NOMO-1 treated with dmso at 0.1 percent for 144 hours (cell line): ENCODE data around the gene SEMA5A.

Source experiments
- DNase-seq: peaks from one replicate; lab custom pipeline; 2025; ENCODE audit not compliant: unreplicated experiment; lab: John Stamatoyannopoulos, UW

Gene SEMA5A

DNA sequence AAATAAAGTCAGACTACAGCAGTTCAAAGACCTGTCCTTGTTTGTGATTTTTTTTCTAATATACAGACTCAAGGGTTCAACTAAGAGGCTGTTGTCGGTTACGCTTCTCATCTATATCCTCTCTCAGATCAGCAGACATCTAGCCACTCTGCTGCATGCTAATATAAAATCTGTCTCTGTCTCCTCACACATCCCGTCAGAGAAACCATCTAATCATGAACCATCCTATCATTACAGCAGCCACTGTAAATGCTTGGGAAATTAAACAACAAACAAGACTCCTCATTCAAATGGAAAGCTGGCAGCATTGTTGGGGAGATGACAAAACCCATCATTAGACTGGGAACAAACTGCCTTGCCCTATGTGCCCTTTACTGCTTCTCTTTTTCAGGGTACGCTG is 94.8 kb downstream of the SEMA5A start:
- no peak for DNase-seq

DNA sequence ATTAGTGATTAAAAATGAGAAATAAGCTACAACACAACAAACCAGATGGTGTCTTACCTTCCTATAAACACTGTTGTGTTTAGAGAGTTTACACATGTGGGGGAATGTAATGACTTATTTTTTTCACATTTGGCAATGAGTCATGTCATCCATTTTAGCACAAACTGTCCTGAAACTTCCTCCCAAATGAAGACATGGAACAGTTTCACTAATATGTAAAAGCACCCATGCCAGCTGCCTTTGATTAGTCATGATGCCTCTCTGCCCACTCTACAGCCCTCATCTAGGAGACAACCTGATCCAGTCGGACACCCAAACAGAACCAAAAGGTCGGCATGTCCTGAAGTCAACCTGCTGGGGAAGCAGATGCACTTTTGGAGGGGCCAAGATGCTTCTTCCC is 98.2 kb downstream of the SEMA5A start:
- DNase-seq: no peak

DNA sequence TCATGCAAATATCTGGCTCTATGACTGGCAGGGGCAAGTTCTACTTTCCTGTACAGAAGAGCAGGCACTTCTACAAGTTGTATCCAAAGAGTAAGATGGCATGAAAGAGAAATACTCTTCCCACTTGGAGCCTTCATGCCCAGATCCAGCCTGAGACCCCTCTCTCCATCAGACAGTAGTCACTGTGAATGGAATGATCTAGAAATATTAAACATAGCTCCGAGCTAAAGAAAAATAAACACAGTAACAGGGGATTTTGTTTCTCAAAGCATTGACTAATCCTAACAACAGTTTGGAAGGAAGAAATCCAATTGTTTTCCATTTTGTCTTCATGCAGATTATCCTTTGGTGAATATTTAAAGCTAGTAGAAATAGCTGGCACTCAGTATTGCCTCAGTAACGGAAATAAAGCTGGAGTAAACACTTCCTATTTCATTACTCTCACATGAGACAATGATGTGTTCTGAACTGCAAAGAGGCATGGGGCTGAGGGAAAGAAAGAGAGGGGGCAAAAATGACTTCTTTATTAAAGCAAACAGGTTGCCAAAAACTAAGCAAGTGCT is 100.0 kb downstream of the SEMA5A start:
- DNase-seq: no peak

DNA sequence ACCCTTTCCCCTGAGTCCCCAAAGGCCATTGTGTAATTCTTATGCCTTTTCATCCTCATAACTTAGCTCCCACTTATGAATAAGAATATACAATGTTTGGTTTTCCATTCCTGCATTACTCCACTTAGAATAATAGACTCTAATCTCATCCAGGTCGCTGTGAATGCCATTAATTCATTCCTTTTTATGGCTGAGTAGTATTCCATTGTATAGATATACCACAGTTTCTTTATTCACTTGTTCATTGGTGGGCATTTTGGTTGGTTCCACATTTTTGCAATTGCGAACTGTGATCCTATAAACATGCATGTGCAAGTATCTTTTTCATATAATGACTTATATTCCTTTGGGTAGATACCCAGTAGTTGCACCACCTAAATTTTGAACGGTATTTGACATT is 101.5 kb downstream of the SEMA5A start:
- no peak for DNase-seq

DNA sequence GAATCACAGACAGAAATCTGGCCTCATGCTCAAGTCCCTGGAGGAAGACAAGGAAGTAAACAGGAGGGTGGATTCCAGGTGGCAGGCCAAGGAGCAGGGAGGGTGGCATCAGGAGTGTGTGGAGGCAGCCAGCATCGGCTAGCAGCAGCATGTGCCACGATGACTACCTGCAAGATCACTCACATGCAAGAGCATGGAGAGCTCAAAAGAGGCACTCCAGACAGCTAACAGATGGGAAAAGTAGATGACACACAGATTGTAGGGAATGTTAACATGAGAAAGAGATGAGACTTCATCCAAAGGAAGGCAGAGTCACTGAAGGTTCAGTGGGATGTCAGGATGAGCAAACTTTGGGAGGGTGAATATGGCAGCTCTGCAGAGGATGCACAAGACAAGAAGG is 104.3 kb downstream of the SEMA5A start:
- no peak for DNase-seq

DNA sequence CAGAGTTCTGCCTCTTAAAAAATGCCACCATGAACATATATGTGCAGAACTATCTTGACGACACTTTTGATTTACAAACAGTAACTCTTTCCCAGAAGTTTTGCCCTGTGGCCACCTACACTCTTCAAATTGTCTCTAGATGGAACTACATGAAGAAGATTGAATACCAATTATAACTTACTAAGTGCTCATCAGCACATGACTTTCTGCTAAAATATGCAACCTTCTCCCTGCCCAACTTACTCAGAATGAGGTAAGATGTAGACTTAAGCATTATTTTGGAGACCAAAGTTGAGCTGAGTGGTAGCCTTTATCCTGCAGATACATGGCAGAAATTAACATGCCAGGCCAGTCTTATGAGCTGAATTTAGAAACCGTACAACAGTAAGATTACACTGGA is 105.4 kb downstream of the SEMA5A start:
- no peak for DNase-seq

DNA sequence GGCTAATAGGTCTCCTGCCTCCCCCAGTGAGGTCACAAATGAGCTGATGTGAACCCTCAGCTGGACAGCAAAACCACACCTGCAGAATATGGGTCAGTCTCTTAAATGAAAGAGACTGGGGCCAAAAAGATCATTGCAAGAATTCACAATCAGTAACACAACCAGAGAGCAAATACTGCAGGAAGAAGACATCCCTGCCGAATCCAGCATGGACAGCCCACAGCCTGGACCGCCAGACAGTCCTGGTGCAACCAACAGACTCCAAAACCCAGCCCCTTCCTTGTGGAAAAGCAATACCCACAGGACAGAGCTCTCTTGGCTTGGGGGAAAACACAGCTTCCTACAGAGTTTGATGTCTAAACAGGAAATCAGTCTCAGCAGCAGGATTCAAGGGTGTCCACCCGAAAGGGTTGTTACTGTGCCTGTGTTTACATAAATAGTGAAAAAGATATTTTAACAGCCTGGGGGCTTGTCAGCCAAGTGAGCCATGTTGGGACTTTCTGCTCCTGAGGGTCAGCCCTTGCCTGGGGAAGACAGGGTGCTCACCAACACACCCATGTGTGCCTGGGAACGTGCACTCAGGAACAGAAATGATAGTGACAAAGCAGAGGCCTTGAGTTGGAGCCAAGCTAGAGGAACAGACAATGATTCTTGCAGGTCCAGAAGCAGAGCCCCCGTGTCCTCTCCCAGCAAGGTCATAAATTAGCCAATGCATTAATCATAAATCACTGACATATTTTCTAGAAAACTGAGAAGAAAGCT is 106.2 kb downstream of the SEMA5A start:
- DNase-seq: no peak

DNA sequence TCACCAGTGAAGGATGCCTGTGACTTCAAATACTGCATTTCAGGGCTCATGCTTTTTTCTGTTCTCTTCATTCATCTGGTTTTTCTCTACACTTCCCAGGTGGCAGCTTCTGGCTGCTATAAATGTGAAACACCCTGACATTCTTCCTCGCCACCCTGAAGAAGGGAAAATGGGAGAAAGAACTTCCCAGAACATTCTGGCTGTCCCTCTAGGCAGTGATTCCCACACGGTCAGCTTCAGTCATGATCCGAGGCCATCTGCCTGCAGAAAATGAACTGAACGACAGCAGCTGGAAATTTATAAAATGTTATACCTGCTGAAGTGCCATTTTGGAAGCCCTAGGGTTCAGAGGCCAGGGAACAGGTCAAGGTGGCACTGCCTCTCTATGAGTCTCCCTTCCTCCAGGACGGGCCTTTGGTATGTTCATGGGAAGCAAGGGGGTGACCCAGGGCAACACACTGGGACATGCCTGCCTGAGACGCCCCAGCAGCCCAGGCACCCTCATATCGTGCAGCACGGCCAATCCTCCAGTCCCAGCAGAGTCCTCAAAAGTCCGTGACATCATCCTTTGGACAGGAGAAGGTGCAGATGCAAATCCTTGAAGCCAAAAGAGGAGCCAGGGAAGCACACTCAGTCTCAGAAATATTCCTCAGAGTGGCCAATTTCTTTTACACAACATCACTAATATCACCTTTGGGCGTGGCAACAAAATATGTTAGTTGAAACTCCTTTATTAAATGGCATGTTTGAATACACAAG is 107.1 kb downstream of the SEMA5A start:
- DNase-seq: no peak

DNA sequence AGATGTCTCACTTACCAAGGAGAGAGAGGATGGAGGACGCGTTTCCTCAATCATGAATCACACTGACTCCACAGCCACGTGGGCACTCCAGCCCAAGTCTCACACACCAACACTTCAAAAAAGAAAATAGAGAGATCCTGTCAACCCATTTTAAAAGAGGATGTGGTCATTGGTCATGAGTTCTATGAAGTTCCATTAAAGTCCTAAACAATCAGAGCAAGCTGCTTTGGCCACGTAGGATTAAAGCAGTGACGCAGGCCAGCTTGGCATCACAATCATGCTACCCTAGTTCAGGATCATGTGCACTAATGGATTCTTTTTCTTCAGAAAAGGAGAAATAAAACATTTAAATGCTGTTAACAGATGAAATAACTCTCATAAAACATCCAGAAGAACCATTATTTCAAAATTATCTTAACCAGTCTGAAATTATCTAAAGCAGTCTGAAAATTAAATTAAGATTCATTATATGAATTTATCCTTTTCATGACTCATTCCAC is 108.1 kb downstream of the SEMA5A start:
- DNase-seq: no peak

DNA sequence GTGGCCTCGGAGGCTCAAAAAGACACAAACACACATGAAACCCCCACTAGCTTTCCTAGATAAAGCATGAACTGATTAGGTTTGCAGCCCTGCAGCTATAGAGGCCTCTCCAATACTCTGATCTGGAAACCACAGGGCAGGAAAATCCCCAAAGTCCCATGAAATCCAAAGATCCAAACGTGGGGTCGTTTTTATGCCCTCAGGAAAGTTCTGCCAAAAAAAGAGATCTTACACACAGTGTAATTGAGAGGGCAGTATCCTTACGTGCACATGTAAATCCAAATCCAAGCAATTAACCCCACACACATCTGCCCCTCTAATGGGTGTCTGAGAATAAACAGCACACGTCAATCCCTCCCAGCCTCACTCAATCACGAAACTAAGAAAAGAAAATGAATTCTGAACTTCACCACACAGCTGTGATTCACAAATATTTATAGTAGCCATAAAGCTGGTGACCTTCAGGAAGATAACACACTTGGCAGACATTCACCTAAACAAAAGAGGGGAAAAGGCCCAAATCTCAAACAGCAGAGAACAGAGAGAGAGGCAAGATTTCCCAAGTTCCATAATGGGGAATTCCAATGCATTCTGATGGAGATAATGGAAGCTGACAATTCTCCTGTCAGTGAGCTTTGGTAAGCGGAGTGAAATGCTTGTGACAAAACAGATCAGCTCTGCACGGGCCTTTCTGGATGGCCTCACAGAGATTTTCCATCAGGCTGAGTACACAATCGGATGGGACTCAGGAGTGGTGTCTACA is 114.2 kb downstream of the SEMA5A start:
- DNase-seq: no peak

DNA sequence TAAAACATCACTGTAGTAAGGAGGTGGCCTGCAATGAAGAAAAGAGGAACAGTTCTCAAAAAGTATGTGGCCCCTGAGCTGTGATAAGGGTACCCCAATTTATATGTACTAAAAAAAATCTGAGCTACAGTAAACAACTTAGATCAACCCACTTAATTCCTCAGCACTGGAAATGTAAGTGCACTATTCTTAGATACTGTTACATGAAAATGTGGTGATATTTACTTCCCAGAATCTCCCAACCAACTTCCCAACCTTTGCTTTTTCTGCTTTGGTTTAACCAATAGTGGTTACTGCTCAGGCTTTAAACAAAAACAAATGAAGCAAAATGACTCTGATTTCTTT is 114.8 kb downstream of the SEMA5A start:
- no peak for DNase-seq

DNA sequence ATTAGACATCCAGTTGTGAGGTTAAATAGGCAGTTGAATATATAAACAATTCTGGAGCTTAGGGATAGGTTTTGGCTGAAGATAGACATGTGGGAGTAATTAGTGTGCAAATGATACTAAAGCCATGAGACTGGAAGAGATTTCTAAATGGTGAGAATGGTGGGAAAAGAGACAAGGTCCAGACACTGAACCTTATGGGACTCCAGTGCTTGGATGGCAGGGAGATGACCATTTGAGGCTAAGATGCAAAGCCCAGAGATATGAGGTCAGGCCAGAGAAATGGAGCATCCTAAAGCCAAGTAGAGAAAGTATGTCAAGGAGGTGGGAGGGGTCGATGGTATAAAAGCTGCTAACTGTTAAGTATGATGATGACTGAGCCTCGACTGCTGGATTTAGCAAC is 115.6 kb downstream of the SEMA5A start:
- no peak for DNase-seq

DNA sequence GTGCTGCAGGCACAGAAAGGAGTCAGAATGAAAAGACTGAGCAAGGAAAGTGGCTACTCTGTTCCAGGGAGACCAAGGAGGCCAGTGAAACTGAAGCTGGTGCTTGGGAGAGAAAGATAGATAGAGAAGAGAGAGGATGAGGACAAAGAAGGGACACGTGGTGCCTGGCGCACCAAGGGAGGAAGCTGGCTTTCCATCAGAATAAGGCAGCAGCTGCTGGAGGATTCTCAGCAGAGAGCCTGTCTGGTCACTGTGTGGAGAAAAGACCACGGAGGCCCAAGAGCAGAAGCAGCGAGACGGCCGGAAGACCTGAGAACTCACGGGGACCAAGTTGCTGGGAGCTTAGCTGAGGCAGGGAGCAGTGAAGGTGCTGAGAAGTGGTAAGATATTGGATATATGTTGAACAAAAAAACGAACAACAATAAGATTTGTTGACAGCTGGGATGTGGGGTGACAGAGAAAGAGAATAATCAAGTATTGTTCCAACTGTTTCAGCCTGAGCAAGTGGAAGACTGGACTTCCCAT is 116.1 kb downstream of the SEMA5A start:
- no peak for DNase-seq

DNA sequence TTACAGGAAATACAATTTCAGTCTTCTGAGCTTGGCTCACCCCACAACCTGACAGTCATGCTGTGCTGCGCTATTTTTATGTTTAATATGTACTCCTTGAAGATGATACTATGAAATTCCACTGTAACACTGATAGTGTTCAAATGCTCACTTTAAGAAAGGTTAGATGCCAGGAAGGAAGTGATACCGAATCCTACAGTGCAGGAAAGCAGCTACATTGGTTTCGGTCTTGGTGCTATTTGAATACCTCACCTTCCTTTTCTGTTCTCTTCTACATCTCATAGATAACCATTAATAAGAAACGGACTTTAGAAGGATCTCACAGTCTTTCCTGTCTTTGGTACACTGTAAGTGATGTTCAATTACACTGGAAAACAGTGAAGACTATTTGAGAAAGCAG is 117.6 kb downstream of the SEMA5A start:
- DNase-seq: no peak

DNA sequence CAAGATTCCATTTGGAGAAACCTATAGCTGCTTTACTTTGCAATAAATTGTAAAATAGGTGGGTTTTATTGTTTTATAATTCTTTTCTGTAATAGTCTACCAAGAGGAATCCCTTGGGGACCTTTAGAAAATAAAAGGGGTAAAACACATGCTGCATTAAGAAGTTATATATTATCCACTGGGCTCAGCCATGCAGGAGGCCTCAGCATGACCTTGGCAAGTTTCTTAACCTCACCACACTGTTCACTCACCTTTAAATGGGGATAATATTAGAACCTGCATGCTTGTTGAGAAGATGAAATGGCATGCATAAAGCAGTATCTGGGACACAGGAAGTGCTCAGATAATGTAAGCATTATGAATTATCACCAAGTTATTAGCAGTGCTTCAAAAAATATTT is 120.2 kb downstream of the SEMA5A start:
- no peak for DNase-seq

DNA sequence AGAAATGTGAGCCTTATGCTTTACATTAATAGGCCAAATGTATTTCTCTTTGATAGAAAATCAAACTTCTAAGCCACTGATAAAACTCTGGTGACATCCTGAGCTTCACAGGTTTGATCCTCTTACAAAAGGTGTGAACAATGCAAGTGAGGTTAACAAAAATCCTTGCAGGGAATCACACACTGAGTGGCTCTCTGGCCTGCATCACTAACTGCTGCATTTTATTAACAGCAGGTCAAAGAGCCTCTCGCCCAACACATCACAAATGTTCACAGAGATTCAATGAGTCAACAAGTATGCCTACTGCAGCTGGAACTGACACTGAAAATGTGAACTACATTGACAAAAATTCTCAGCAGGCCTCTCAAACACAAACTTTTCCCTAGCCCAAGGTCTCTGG is 122.3 kb downstream of the SEMA5A start:
- no peak for DNase-seq

DNA sequence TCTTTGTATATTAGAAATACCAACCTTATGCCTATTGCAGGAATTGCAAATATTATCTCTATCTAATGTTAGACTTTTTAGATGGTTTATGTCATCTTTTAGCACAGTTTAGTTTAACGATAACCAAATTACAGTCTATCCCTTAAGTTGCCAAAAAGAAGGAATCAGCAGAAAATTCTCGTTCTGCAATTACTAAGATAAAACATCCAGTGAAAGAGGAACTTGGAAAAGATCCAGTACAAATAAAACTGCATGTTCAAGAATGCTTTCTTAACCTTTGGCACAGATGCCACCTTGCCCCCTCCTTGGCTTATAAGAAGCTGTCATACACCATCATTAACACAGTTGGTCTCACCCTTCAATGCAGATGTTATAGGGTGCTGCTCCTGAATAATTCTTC is 124.0 kb downstream of the SEMA5A start:
- DNase-seq: no peak

DNA sequence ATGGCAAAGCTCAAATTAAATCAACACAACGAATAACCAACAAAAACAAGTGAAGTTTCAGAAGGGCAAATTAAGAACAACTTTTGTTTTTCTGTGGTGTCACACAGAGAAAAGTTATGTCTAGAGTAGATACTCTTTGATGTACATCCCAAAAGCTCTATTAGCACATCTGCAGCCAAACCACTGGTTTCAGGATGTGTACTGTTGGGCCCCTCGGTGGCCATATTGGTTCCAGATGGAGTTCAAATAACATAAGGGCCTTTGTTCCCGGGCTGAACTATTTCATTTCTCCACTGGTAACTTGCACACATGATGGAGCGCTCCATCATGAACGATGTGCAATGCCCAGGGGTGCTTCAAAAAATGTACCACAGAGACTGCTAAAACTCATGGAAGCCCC is 126.1 kb downstream of the SEMA5A start:
- no peak for DNase-seq

DNA sequence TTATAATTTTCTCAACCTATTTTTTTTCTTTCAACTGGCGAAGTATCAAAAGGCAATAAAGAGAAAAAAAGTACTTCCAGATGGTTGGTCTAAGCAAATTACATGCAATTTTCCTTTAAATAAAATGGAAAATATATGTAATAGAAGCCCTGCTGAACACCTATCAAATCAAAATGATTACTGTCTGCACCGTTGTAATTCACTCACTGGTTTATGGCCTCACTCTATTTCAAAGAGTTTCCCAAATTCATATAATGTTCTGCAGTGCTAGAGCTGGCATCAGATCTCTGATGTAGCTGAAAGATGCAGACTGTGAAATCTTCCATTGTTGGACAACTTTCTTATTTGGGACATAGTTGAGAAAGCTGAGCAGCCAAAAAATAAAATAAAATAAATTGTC is 130.3 kb downstream of the SEMA5A start:
- DNase-seq: no peak

DNA sequence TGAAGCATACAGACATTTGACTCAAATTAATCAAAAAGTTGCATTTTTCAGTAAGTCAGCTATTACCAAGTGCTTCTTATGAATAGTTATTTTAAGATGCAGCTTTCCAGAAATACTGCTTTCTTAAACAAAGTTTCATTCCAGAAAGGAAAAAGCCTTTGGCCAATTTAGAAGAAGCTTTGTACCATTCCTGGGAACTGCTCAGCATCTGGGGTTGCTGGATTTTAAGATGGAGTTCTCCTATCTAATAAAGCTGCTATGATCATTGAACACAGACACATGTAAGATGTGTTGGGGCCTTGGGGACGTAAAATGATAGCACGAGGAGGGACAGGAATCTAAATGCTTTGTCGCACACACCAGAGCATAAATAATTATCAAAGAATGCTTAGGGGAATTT is 130.8 kb downstream of the SEMA5A start:
- no peak for DNase-seq

DNA sequence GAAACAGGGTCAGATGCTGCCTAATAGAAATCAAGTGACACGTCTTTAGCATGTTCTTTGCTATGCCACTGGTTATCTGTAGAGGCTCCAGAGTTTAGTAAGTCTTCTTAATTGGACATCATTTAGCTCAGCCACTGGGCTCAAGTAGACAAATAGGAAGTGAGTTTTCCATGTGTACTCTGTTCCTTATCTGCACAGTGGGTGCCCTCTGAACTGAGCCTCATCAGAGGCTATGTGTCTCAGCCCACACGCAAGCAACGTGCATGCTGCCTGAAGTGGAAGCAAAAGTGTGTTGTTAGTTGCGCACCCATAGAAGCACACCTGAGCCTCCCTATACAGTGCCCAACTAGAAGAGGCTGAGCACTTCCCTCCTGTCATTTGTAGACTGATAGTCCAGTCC is 134.7 kb downstream of the SEMA5A start:
- no peak for DNase-seq
